GM10847 (cell line): ENCODE results near the gene NPAS3.

ENCODE experiments used
- POLR2A ChIP-seq: IDR thresholded peaks from 2 replicates; pipeline ENCODE4 v1.6.1; 2011; ENCODE audit not compliant: insufficient read length; ENCODE audit errors: extremely low read depth

Gene NPAS3

GRCh38 chr14:33464254-33464962 is 525.7 kb downstream of the NPAS3 start:
- no peak for TF ChIP-seq POLR2A

- no peak for TF ChIP-seq POLR2A
Observed at GRCh38 chr14:33465846-33466700, 527.4 kb downstream of the NPAS3 start.

GRCh38 chr14:33467971-33468370 is 529.3 kb downstream of the NPAS3 start:
- TF ChIP-seq POLR2A: no peak

GRCh38 chr14:33469898-33470297 is 531.2 kb downstream of the NPAS3 start:
- TF ChIP-seq POLR2A: no peak

GRCh38 chr14:33471776-33472175 is 533.1 kb downstream of the NPAS3 start:
- TF ChIP-seq POLR2A: no peak

- no peak for TF ChIP-seq POLR2A
Observed at GRCh38 chr14:33475623-33476022, 536.9 kb downstream of the NPAS3 start.

- TF ChIP-seq POLR2A: no peak
Observed at GRCh38 chr14:33477797-33478196, 539.1 kb downstream of the NPAS3 start.

GRCh38 chr14:33480071-33480886 is 541.6 kb downstream of the NPAS3 start:
- no peak for TF ChIP-seq POLR2A

GRCh38 chr14:33480887-33481184 is 542.2 kb downstream of the NPAS3 start:
- no peak for TF ChIP-seq POLR2A

GRCh38 chr14:33483110-33483509 is 544.4 kb downstream of the NPAS3 start:
- no peak for TF ChIP-seq POLR2A

- no peak for TF ChIP-seq POLR2A
Observed at GRCh38 chr14:33483541-33483940, 544.9 kb downstream of the NPAS3 start.

- no peak for TF ChIP-seq POLR2A
Observed at GRCh38 chr14:33484264-33484663, 545.6 kb downstream of the NPAS3 start.

- TF ChIP-seq POLR2A: no peak
Observed at GRCh38 chr14:33486332-33486890, 547.7 kb downstream of the NPAS3 start.

GRCh38 chr14:33488582-33488981 is 549.9 kb downstream of the NPAS3 start:
- no peak for TF ChIP-seq POLR2A

GRCh38 chr14:33490555-33490954 is 551.9 kb downstream of the NPAS3 start:
- no peak for TF ChIP-seq POLR2A
